GM19193 (cell line): ENCODE results near the gene INF2.

ENCODE experiments used
- POLR2A ChIP-seq: IDR thresholded peaks from 4 replicates; pipeline ENCODE4 v1.6.1; 2011; ENCODE audit not compliant: insufficient read depth, insufficient read length; ENCODE audit errors: extremely low read depth

Gene INF2

DNA sequence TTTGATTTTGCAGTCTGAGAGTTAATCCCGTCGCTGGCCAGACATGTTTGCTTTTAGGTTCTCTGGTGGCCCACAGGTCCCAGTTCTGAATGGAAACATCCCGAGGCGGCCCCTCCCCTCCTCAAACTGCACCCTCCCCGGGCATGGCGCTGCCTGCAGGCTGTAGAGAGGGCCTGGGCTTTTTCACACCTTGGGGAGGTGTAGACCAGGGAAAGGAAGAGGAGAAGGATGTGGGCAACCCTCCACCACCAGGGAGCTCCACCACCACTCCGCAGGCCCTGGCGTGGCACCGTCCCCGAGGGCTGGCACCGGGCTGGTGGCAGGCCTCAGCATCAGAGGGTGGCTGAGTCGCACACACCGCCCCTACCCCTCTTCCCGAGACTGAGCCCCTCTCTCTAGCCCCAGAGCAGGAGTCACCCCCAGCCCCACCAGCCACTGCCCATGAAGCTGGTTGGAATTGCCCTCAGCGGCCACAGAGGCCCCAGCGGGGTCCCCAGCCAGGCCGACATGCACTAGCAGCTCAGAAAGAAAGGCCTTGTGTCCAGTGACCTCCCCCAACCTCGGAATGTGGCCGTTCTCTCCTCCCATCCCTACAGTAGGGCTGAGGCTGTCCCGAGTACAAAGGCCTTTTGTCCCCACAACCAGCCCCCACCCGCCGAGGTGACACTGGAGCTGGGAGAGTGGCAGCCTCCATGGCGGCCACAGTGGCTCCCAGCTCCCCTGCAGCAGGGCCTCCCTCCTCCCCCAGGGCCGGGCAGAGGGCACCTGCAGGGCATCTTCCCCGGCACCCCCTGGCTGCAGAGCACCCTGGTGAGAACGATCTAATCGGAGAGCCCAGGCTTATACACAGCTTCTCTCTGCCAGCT lies 23.5 kb upstream of the INF2 start:
- no peak for TF ChIP-seq POLR2A

DNA sequence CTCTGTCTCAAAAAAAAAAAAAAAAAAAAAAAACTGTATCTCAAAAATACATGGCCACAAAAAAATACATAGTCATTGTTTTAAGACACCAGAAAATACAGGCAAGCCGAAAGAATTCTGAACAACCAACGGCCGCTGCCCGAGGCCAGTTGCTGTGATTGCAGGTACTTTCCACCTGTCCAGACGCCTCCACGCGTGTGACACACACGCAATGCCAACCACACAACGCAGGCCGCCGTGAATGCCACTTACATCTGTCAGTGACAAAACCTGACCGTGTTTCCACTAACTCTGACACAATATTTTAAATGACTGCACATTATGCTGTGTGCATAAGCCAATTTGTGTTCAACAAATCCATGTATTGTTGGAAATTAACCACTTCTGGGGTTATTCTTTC lies 22.4 kb upstream of the INF2 start:
- TF ChIP-seq POLR2A, result no peak

DNA sequence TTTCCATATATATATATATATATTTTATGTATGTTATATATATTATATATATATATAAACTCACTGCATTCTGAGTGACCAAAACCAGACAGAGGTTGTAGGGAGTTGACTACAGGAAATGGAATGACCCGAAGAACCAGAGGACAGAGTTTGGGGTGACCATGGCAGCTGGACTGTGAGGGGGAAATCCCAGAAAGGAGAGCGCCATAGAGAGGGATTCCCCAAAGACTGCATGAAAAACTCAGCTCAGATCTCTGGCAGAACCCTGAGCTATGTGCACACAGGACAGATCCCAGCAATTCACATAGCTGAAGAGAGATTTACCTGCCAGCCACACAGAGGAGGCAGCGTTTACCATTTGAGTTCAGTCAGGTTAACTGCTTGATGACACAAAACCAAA lies 19.7 kb upstream of the INF2 start:
- TF ChIP-seq POLR2A, result no peak

DNA sequence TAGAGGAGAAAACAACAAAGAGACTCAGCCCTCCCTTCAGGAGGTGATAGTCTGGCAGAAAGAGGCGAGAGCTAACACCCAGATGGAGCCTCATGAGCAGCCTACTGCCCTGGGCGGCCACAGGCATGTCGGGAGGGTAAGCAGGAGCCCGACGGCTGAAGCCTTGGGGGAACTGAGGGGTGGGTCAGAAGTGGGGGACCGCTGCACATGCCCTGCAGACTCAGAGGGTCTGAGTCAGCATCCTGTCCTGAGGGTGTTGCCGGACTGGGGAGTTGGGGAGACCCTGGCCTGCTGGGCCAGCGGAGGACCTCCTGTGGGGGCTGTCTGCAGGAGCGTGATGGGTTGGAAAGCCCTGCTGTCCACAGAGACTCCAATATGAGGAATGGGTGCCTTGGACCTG lies 15.9 kb upstream of the INF2 start:
- TF ChIP-seq POLR2A, result no peak

DNA sequence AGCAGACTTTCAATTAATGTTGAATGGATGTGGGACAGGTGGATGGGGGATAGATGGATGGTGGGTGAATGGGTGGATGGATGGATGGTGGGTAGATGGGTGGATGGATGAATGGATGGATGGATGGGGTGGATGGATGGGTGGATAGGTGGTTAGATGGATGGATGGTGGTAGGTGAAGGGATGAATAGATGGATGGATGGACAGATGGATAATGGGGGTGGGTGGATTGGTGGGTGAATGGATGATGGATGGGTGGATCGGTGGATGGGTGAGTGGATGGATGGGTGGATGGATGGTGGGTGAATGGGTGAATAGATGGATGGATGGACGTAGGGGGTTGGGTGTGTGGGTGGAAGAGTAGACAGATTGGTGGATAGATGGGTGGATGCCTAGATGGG lies 14.0 kb upstream of the INF2 start:
- TF ChIP-seq POLR2A, result no peak

DNA sequence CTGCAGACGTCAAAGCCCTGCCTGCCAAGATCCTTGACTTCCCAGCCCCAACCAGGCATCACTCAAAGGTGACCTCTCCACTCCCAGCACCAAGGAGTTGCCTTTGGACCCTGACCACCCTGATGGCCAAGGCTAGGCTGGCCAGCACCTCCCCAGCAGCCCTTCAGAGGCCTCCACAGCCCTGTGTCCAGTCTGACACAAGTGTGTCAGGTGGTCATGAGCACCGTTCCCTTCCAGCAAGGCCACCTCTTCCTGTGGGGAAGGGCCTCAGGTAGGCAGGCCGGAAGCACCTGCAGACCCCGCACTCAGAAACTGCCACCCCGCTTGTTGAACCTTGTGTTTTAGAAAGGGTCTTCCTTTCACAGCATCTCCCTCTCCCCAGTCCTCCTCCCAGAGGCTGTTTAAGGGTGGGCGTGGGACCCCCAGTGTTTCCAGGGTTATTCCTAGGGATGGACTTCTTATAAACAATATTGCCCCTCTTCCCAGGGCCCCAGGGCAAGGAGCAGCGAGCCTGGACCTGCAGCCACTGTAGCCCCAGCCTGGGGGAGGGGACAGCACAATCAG lies 13.2 kb upstream of the INF2 start:
- TF ChIP-seq POLR2A, result no peak

DNA sequence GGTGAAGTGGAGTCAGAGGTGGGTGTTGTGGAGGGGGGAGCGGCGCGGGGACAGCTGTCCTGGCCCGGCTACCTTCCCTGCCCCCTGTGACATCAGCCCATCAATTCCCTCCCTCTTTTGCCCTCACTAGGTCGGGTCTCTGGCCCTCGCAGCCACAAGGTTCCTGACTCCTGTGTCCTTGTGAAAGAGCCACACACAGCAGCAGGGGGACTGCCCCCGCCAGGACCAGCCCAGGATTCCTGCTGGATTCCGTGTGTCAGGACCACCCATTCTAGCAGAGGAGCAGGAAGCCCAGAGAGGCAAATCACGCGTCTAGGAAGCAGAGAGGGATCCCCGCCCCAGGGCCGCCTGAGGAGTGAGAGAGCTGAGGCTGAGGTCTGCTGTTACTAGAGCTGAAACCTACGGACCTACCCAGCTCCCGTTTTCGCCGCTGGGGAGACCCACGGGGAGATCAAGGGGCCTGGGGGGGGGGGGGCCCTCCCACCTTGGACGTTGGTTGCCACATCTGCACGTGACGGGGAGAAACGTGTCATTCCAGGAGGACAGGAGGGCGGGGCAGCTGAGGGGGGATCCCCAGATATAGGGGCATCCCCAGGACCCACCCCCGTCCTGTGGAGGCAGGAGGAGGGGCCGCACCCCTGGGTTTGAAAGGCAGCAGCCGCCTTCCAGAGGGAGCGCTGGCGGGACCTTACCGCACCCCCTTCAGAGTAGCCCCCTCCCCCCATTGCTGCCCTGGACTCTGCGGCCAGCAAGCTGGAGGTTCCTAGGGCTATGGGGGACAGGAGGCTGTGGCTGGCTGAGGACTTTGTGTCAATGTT lies 12.5 kb upstream of the INF2 start:
- TF ChIP-seq POLR2A, result no peak

DNA sequence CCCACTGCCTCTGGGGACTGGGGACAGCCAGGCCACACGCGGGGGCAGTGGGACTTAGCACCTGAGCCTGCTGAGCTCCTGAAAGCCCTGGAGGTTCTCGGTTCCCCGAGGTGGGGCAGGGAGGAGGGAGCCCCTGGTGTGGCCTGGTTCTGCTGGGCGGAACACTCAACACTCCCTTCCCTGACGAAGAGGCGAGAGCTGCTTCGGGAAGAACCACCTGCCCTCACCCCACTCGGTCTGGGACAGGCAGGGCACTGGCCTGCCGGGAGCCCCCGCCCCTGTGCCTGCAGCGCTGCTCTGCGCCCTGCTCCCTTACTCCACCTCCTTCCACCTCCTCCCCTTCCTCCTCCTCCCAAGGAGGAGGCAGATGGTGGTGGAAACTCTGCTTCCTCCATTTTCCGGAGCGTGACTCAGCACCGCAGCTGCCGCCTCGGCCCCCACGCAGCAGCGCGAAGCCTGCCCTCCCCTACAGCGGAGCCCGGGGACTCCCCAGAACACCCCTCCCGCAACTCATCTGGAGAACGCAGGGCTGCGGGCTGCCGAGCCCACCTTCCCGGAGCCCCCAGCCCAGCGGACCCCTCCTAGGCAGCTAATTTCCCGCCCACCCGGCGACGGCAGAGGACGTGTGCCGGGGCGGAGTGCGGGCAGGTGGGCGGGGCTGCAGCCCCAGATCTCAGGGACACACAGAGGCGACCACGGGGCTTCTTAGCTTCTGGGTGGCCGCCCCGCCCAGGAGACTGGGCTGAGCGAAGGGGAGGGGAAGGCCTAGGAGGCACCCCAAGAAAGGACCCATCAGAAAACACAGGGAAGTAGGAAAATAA lies 11.7 kb upstream of the INF2 start:
- TF ChIP-seq POLR2A, result peak; percentile 62

DNA sequence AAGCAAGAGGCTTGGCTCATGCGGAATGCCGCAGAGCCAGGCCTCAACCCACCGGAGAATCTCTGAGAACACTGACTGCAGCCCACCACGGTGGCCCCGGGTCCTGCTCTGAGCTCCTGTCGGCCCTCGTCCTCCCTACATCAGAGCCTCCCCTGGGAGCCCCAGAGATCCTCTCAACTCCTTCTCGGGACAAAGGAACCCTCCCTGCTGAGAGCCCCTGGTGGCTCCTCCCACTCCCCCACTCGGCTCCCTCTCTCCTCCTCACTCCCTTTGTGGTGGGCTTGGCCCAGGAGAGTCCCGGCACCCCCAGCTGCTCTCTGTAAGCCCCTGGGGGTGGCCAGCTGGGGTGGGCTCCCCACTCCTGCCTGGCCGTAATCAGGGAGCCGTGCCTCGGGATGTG lies 11.1 kb upstream of the INF2 start:
- no peak for TF ChIP-seq POLR2A

DNA sequence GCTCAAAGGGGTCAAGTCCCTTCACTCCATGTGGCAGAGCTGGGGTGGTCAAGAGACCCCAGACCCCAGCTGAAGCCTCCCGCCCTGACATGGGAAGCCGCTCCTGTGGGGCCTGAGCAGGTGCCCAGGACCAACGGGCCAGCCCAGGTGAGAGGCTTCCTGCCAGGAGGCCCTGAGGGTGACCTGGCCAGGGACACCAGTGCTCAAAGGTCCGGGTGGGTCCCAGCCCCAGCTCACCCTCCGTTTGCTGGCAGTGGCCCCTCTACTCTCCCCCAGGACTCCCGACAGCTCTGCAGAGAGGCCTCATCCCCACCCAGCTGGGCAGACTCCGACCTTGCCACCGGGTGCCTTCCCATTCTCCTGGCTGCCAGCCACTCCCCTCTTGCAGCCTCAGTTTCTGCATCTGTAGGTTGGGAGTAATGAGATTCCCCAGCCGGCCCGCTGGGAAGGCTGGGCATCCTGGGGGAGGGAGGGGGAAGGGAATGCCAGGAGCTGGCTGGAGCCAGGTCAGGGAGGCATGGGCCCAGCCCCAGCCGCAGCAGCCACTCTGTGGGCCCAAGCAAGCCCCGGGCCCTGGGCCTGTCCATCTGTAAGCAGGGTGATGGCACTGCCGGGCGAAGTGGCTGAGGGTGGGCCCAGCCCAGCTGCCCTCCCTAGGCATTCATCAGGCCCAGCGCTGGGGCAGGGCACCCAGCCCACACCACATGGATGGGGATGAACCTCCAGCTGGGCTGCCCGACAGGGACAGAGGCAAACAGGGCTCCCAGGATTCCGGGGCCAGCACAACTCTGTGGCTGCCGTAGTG lies 10.3 kb upstream of the INF2 start:
- TF ChIP-seq POLR2A, result no peak

DNA sequence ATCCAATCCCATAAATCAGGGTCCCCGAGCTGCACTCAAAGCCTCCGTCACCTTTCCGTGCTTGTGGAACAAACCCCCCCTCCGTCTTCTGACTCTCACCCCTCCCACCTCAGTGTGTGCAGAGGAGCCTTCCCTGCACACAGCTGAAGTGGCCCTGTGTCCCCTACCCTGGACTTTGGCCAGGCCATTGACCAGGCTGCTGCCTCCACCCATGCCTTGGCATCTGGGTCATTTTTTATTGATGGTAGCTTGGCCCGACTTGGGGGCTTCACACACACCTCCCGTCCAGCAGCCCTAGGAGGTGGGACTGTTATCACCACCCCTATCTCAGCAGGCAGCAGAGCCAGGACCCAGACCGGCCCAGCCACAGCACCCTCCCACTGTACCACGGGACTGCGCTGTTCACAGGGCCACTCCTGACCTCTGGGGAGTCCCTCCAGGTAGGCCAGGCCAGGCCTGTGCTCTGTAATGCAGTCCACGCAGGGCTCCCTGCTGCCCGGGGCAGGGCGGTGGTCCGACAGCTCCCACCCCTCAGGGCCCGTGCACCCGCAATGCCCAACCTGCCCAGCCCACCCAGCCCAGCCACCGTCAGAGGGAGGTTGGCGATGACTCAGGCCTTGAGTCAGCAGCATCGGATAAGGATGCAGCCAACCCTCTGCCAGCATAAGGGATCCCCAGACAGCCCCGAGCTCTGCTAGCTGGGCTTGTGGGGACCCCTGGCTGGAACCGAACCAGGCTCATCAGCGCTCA lies 9.2 kb upstream of the INF2 start:
- no peak for TF ChIP-seq POLR2A

DNA sequence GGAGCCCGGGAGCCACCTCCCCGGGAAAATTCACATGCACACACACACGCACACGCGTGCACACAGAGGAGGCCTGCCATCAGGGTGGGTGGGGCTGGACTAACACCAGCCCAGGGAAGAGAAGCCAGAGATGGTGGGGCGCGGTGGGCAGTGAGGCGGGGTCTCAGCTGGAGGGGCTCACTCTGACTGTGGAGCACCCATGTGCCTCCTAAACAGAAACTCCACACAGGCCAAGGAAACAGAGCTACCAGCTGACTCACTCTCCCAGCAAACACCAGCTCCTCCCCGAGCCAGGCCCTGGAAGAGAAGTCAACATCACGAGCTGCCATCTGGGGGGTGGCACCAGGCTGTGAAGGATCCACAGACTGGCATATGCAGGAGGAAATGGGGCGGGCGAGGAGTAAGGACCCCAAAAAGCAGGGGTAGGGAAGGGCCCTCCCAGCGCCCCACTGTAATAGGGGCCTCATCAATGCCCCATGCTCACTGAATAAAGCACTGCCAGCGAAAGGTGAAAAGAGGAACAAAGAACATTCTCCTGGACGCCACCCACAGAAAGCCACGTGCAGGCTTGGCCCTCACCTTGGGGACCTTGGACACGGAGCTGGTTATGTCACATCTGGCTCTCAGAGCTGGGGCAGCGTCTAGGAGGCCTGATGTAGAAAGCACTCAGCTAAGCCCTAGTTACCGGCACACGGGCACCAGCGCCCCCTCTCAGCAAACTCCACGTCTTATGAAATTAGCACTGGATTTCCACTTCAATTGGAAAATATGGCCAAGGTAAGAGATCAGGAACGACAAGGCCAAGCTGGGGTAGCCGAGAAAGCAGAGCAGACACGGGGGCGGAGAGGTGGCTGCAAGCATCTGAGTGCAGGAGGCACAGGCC lies 8.4 kb upstream of the INF2 start:
- no peak for TF ChIP-seq POLR2A
